Natural killer cell treated with Interleukin-12 subunit alpha and Interleukin-12 subunit beta and Interleukin-15 and Interleukin-18, amount 100 ng/mL, for 72 hours (primary cell): ENCODE measurements around the gene PCDHGC3. TPM values are rescaled to one million over a fixed set of nuclear protein-coding genes. Genes with fewer than 3 reads are reported as not detected.
A peak's percentile ranks its signal among the peaks of the same experiment; 100 is the strongest.

ENCODE experiments used
- ATAC-seq, 2 donors: fragments of 150-1000 bp; cut with Tn5 transposase in 1 of 2; sonication (Bioruptor Pico), chemical (Tn5 transposase) in 1 of 2; 2 replicates each; pipeline ENCODE4 v1.10.0; 2021
- DNase-seq: peaks from one replicate; pipeline ENCODE4 v3.0.0; 2022; ENCODE audit warnings: low spot score
- H3K27ac Mint-ChIP-seq, 2 donors: 1 replicate in 1 of 2; 2 replicates in 1 of 2; pipeline ENCODE4 v1.8.0; 2022; ENCODE audit warnings: mixed read lengths in 2 of 2, mild to moderate bottlenecking in 1 of 2, moderate library complexity in 1 of 2
- H3K27me3 Mint-ChIP-seq, 2 donors: 1 replicate in 1 of 2; 2 replicates in 1 of 2; pipeline ENCODE4 v1.8.0; 2022; ENCODE audit warnings: mixed read lengths in 2 of 2
- H3K36me3 Mint-ChIP-seq: one replicate; pipeline ENCODE4 v1.8.0; 2022; ENCODE audit warnings: mixed read lengths
- H3K4me1 Mint-ChIP-seq, 2 donors: 1 replicate in 1 of 2; 2 replicates in 1 of 2; pipeline ENCODE4 v1.8.0; 2022; ENCODE audit warnings: low read depth in 2 of 2, mixed read lengths in 2 of 2, mild to moderate bottlenecking in 1 of 2
- H3K4me3 Mint-ChIP-seq: one replicate; pipeline ENCODE4 v1.8.0; 2022; ENCODE audit warnings: mixed read lengths
- H3K9me3 Mint-ChIP-seq: 2 replicates; pipeline ENCODE4 v1.8.0; 2022; ENCODE audit warnings: mixed read lengths
- total RNA-seq, 2 donors: library from RNA; stranded (reverse); gene quantifications; one replicate each; pipeline ENCODE4 v1.2.3, GENCODE V29; 2022

PCDHGC3 gene
- total RNA-seq, 2 donors from 2014 or later = 0.33 to 1.8 TPM

DNA sequence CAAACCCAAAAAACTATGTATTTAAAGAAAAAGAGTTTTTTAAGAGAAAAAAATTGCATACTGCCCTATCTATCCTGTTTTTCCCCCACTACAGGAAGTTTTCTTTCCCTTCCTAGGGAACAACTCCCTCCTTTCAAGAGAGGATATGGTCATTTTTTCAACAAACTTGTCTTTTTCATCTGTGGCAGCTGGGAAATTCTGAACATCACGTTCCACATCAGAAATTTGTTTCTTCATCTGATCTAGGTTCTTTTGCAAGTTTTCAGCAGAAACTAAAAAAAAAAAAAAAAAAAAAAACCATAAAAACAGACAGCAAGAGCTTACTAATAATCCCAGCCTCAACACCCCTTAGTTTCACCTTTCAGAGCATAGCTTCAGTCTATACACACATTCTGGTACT is 51.7 kb downstream of the PCDHGC3 start:
- DNase-seq = no peak
- Mint-ChIP-seq H3K4me1 (peaks cover 12 to 22% of the 10 kb centered on the region in 2 donors), H3K27ac (peak overlapping the region in 1 of 2 donors; percentile 53), H3K4me3 (no peak overlapping the region), H3K27me3 (no peaks in the 10 kb centered on the region), H3K9me3 (no peaks in the 10 kb centered on the region), H3K36me3 (peaks cover 30% of the 10 kb centered on the region)
- ATAC-seq = no peak

Other genes starting within 250 kb of the PCDHGC3 start
- gene PCDHB15, start 230.6 kb upstream of the PCDHGC3 start, total RNA-seq = not detected
- gene SLC25A2, start 171.9 kb upstream of the PCDHGC3 start, total RNA-seq = 1 to 10 TPM in 1 of 2 donors, under 1 TPM in 1; 0.67 to 2.2 TPM
- 10 to 100 TPM; 52.5 to 63.5 TPM for gene TAF7, start 155.2 kb upstream of the PCDHGC3 start, total RNA-seq
- gene PCDHGA1, start 145.5 kb upstream of the PCDHGC3 start, total RNA-seq = under 1 TPM in 1 of 2 donors, not detected in 1; 0.07 TPM
- not detected for gene PCDHGA2, start 137.2 kb upstream of the PCDHGC3 start, total RNA-seq
- gene PCDHGA3, start 132.1 kb upstream of the PCDHGC3 start, total RNA-seq = not detected
- under 1 TPM; 0.12 to 0.17 TPM for gene PCDHGB1, start 125.9 kb upstream of the PCDHGC3 start, total RNA-seq
- under 1 TPM; 0.48 to 0.50 TPM for gene PCDHGA4, start 120.9 kb upstream of the PCDHGC3 start, total RNA-seq
- under 1 TPM; 0.47 to 0.76 TPM for gene PCDHGB2, start 116.0 kb upstream of the PCDHGC3 start, total RNA-seq
- gene PCDHGA5, start 111.8 kb upstream of the PCDHGC3 start, total RNA-seq = under 1 TPM; 0.33 to 0.36 TPM
- gene PCDHGB3, start 105.7 kb upstream of the PCDHGC3 start, total RNA-seq = under 1 TPM; 0.71 to 0.81 TPM
- under 1 TPM; 0.40 to 0.73 TPM for gene PCDHGA6, start 102.1 kb upstream of the PCDHGC3 start, total RNA-seq
- under 1 TPM; 0.10 to 0.25 TPM for gene PCDHGA7, start 93.2 kb upstream of the PCDHGC3 start, total RNA-seq
- gene PCDHGB4, start 88.3 kb upstream of the PCDHGC3 start, total RNA-seq = under 1 TPM; 0.29 to 0.39 TPM
- under 1 TPM; 0.19 to 0.20 TPM for gene PCDHGA8, start 83.3 kb upstream of the PCDHGC3 start, total RNA-seq
- 1 to 10 TPM; 1.7 to 2.8 TPM for gene PCDHGB5, start 78.0 kb upstream of the PCDHGC3 start, total RNA-seq
- under 1 TPM; 0.71 to 0.92 TPM for gene PCDHGA9, start 73.2 kb upstream of the PCDHGC3 start, total RNA-seq
- 1 to 10 TPM in 1 of 2 donors, under 1 TPM in 1; 0.89 to 1.1 TPM for gene PCDHGB6, start 67.9 kb upstream of the PCDHGC3 start, total RNA-seq
- 1 to 10 TPM in 1 of 2 donors, under 1 TPM in 1; 0.67 to 1.2 TPM for gene PCDHGA10, start 63.0 kb upstream of the PCDHGC3 start, total RNA-seq
- gene PCDHGB7, start 58.3 kb upstream of the PCDHGC3 start, total RNA-seq = under 1 TPM; 0.33 to 0.95 TPM
- gene PCDHGA11, start 54.9 kb upstream of the PCDHGC3 start, total RNA-seq = under 1 TPM; 0.33 to 0.55 TPM
- 1 to 10 TPM in 1 of 2 donors, under 1 TPM in 1; 0.69 to 1.4 TPM for gene PCDHGA12, start 45.5 kb upstream of the PCDHGC3 start, total RNA-seq
- gene PCDHGC4, start 9.1 kb downstream of the PCDHGC3 start, total RNA-seq = under 1 TPM in 1 of 2 donors, not detected in 1; 0.26 TPM
- under 1 TPM in 1 of 2 donors, not detected in 1; 0.17 TPM for gene PCDHGC5, start 13.1 kb downstream of the PCDHGC3 start, total RNA-seq
- 100 to 1,000 TPM; 280 to 289 TPM for gene DIAPH1, start 143.0 kb downstream of the PCDHGC3 start, total RNA-seq
- gene HDAC3, start 160.9 kb downstream of the PCDHGC3 start, total RNA-seq = 100 to 1,000 TPM in 1 of 2 donors, 10 to 100 TPM in 1; 80.0 to 128 TPM
- gene RELL2, start 161.0 kb downstream of the PCDHGC3 start, total RNA-seq = 10 to 100 TPM in 1 of 2 donors, 1 to 10 TPM in 1; 8.1 to 39.3 TPM
- gene FCHSD1, start 175.5 kb downstream of the PCDHGC3 start, total RNA-seq = 10 to 100 TPM; 35.6 to 56.4 TPM
- gene ARAP3, start 206.3 kb downstream of the PCDHGC3 start, total RNA-seq = 10 to 100 TPM; 17.5 to 22.6 TPM